Activated CD8-positive, alpha-beta memory T cell treated with anti-CD3 and anti-CD28 coated beads, Interleukin-2, amount 50 U/mL, for 1 hour (primary cell): ENCODE data around the gene SLC25A17.
"Not testable (repeated sequence)": the region's sequence is repeated elsewhere in the genome, so short reads cannot be mapped to it uniquely, and the experiment has no call there.

Experiments
- DNase-seq: peaks from one replicate; pipeline ENCODE4 v3.0.0-alpha.2; 2020; ENCODE audit errors: extremely low read depth

Gene SLC25A17

GRCh38 chr22:40819599-40820140 is 524 bp upstream of the SLC25A17 start:
- DNase-seq: no peak

GRCh38 chr22:40818192-40818746 is 877 bp downstream of the SLC25A17 start:
- no peak for DNase-seq

- no peak for DNase-seq
Observed at GRCh38 chr22:40817737-40818136, 1.4 kb downstream of the SLC25A17 start.

GRCh38 chr22:40813912-40814315 is 5.2 kb downstream of the SLC25A17 start:
- DNase-seq: no peak

GRCh38 chr22:40808018-40808841 is 10.9 kb downstream of the SLC25A17 start:
- no peak for DNase-seq

- no peak for DNase-seq
Observed at GRCh38 chr22:40806711-40807110, 12.4 kb downstream of the SLC25A17 start.

GRCh38 chr22:40805699-40806203 is 13.4 kb downstream of the SLC25A17 start:
- DNase-seq: no peak

- DNase-seq: no peak
Observed at GRCh38 chr22:40805239-40805638, 13.9 kb downstream of the SLC25A17 start.

- DNase-seq: no peak
Observed at GRCh38 chr22:40803321-40803720, 15.8 kb downstream of the SLC25A17 start.

- DNase-seq: no peak
Observed at GRCh38 chr22:40799008-40799407, 20.1 kb downstream of the SLC25A17 start.

GRCh38 chr22:40797427-40797826 is 21.7 kb downstream of the SLC25A17 start:
- DNase-seq: no peak

- no peak for DNase-seq
Observed at GRCh38 chr22:40792451-40792850, 26.7 kb downstream of the SLC25A17 start.

- DNase-seq: no peak
Observed at GRCh38 chr22:40791241-40791640, 27.9 kb downstream of the SLC25A17 start.

- DNase-seq: no peak
Observed at GRCh38 chr22:40789131-40789530, 30.0 kb downstream of the SLC25A17 start.

- DNase-seq: no peak
Observed at GRCh38 chr22:40782521-40782920, 36.6 kb downstream of the SLC25A17 start.

GRCh38 chr22:40781749-40782148 is 37.4 kb downstream of the SLC25A17 start:
- not testable (repeated sequence) for DNase-seq

- no peak for DNase-seq
Observed at GRCh38 chr22:40769761-40770160, 49.4 kb downstream of the SLC25A17 start.

GRCh38 chr22:40768206-40768605 is 50.9 kb downstream of the SLC25A17 start:
- DNase-seq: no peak

GRCh38 chr22:40766956-40767355 is 52.2 kb downstream of the SLC25A17 start:
- DNase-seq: no peak

- DNase-seq: no peak
Observed at GRCh38 chr22:40764763-40765441, 54.2 kb downstream of the SLC25A17 start.

GRCh38 chr22:40759294-40759840 is 59.8 kb downstream of the SLC25A17 start:
- no peak for DNase-seq

GRCh38 chr22:40758851-40759250 is 60.3 kb downstream of the SLC25A17 start:
- DNase-seq: not testable (repeated sequence)
